22Rv1 (cell line): ENCODE results near the gene MAN1C1.

ENCODE experiments used
- CTCF ChIP-seq: fragments of 450-650 bp; IDR thresholded peaks from 2 replicates; pipeline ENCODE4 v1.5.1; 2017; ENCODE audit warnings: mild to moderate bottlenecking
- ZFX ChIP-seq: fragments of 450-650 bp; IDR thresholded peaks from 2 replicates; pipeline ENCODE4 v1.6.1; 2017; ENCODE audit warnings: antibody characterized with exemption, borderline replicate concordance

- TF ChIP-seq CTCF (0 out of 2 replicates have a peak, but pooled peaks have one; percentile 15), ZFX (no peak)
Measured at GRCh38 chr1:25744140-25744581, 127.6 kb downstream of the MAN1C1 start.
